ENCODE measurements around the gene ZNF670.

ZNF670 gene

DNA sequence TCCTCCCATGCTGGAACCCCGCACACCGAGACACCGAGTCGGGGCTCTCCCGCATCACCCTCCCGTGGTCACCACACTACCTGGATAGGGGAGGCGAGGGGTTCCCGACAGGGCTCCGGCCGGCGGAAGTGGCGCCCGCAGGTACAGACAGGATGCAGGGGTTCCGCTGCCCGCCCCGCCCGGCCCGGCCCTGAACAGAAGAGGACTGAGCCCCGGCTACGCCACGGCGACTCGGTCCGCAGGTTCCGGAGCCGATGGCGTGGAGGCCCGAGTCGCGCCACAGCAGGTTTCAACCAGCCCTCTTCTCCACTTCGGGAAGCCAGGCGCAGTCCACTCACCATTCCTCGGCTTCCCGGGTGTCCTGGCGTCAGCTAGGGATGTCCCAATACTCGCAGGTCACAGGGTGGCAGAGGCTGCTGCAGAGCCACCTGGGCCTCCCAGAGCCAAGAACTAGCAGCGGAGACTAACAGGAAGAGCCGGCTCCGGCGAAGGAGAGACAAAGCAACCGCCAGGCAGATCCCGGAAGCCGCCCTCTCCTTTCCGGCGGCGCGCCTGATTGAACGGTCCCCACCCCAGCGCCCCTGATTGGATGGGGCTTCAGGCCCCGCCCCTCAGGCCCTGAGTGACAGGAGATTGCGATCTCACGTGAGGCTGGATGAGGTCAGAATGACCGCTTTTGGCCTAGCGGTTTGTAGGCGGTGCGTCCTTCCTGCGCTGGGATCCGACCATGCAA, 25.4 kb upstream of the ZNF670 start, which contains the start of gene ZNF669:
TSS of gene ZNF669 (minus strand) at position 498 of the 733 bp plus-strand sequence. CDS start at position 341, 157 bp downstream.
- peak; percentile 93 for DNase-seq (ENCODE audit: low spot score)

DNA sequence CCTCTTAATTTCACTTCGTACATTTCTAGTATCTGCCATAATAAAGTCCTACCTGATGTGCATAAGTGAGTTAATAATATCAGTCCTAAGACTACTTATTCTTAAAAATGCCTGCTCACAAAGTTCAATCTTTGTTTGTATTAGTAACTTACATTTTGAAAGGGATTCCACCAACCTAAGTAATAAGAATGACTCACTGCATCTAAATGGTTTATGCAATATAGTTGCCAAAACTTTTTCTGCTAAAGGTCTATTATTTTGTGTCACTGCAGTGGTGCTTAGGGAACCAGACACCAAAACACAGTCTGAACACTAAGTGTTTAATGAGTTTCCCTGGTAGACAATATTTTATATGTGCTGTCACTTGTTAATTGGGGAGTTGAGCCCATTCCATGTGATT, 23.8 kb upstream of the ZNF670 start:
- no peak for DNase-seq (ENCODE audit: low spot score)

- no peak for DNase-seq (ENCODE audit: low spot score)
Observed at GRCh38 chr1:247100676-247101279, 22.2 kb upstream of the ZNF670 start.

DNA sequence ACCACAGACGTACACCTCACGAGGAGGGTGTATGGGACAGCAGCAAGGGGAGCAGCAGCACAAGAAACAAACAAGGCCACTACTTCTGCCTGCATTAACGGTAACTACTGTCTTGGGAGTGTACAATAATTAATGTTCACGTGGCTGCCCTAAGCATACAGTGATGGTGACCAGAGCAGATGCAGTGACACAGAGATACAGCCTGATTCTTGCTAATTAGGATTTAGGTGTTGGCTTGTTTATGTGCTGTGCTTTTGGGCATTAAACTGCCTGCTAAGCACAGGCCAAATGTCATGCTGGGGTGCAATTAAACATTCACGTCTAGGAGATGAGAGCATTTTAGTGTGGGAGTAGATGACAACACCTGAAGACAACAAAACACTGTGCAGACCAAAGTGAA, 18.3 kb upstream of the ZNF670 start:
- no peak for DNase-seq (ENCODE audit: low spot score)

- no peak for DNase-seq (ENCODE audit: low spot score)
Observed at GRCh38 chr1:247096544-247096943, 17.9 kb upstream of the ZNF670 start.

DNA sequence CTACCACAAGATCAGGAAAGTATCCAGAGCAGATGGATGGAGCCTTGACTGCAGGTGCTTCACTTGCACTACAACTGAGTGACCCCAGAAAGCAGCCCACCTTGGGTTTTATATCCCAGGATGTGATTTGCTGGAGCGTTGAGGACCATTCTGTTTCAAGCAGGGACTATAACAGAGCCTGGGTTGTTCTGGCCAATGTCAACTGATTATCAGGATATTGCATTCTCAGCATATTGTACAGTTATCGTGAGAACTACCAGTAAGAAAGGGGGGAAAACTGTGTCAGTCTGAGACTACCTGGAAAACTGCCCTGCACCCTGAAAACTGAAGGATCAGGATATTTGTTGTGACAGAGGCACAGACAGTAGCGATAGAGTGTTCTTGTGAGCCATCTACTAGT, 17.5 kb upstream of the ZNF670 start:
- no peak for DNase-seq (ENCODE audit: low spot score)

DNA sequence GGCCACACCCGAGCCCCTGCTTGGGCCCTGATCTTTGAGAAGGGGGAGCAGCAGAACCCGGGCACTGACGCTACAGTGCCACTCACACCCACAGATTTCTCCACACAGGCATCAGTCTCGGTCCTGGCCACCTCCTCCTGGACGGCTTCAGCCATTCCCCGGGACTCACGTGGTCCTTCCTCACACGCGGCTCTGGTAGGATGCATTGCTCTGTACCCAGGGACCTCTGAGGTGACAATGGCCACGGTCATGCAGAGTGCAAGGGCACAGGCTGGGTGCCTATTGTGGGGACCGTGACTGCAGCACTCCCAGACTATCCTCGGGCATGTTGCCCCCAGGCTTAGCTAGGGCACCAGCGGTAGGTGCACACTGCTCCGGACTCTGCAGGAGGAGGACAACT, 11.8 kb upstream of the ZNF670 start:
- no peak for DNase-seq (ENCODE audit: low spot score)

GRCh38 chr1:247089616-247090375, 11.2 kb upstream of the ZNF670 start:
- no peak for DNase-seq (ENCODE audit: low spot score)

- no peak for DNase-seq (ENCODE audit: low spot score)
Observed at GRCh38 chr1:247088967-247089366, 10.4 kb upstream of the ZNF670 start.

DNA sequence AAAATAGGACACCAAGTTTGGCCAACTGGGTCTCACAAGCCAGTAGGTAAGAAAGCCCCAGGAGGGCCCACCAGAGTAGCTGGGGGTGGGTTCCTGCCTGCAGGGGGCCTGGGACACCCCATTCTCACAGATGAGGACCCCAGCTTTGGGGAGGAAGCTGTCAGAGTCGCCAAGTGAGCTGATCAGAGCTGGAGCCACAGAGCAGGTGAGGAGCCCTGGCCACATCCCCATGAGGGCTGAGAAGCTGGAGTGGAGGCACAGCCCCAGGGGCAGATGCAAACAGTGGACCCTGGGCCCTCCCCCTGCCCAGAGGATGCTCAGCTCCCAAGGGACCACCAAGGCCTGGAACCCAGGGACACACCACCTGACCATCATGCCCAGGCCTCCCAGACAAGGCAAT, 8.6 kb upstream of the ZNF670 start:
- DNase-seq (ENCODE audit: low spot score) = no peak

DNA sequence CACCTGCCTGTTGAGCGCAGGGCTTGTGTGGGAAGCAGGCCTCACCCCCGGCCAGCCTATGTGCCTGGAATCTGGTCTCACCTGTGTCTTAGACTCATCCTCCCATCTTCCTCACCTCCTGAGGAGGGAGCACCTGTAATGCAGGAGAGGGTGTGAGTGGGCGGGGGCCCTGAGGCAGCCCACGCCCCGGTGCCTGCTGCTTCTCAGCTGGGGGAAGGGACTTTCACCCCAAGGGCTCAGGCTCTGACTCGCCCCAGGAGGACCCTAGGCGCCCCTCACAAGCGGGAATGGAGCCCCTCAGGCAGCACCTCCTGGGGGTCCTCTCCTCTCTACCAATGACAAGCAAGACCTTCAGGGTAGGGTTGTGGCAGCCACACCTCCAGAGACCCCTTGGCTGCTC, 6.7 kb upstream of the ZNF670 start:
- DNase-seq (ENCODE audit: low spot score) = no peak

DNA sequence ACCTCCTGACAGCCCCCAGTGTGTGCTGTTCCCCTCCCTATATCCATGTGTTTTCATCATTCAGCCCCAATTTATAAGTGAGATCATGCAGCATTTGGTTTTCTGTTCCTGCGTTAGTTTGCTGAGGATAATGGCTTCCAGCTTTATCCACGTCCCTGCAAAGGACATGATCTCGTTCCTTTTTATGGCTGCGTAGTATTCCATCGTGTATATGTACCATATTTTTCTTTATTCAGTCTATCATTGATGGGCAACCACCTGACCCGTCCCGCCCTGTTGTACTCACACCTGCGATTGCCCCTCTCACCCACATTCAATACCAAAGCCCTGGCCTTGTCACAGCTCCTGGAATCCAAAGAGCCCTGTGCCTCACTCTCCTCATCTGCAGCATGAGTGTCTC, 6.2 kb upstream of the ZNF670 start:
- DNase-seq (ENCODE audit: low spot score) = no peak

DNA sequence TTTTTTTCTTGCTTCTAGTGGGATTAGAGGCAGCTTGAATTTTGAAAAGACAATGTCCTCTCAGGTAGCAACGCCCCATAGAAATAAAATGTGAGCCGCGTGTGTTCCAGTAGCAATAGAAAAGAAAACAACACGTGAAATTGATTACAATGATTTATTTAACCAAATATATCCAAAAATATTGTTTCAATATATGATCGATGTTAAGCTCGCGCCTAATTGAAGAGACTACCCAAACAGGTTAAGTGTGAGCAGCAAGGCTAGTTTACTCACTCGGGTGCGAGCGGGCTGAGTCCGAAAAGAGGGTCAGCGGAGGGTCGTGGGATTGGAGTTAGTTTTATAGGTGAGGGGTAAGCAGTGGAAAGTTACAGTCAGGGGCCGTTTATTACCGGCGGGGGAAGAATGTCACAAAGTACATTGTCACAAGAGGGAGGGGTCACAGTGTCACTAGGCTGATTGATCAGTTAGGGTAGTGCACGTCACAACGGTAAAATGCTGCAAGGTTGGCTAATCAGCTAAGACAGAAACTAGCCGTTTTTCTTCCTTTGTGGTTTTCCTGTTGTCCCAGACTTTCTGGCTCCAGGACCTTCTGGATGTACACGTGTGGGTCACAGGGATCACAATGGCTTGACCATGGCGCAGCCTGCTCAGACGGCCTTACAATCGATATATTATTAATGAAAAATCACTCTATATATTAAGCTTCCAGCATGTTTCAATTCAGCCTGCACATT, 697 bp upstream of the ZNF670 start:
- peak; percentile 59 for DNase-seq (ENCODE audit: low spot score)

- no peak for DNase-seq (ENCODE audit: low spot score)
Observed at GRCh38 chr1:247077876-247078257, 744 bp downstream of the ZNF670 start.

DNA sequence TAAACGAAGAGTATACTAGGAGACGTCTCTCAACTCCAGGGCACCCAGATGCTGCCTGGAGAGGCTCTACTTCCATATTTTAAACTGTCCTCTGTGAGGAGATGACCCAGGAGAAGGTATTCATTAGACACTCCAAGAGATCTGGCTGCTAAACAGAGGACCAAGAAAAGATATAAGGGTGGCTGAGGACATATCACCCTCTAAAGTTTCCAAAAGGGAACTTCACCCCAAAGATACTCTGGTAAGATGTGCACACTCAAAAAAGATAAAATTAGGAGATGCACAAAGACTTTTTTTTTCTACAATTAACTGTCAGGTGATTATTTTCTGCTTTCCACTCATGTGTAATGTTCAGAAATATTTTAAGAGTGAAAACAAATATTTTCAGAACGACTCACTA, 1.4 kb downstream of the ZNF670 start:
- DNase-seq (ENCODE audit: low spot score) = no peak

- DNase-seq (ENCODE audit: low spot score) = no peak
Observed at GRCh38 chr1:247070645-247071044, 8.0 kb downstream of the ZNF670 start.

DNA sequence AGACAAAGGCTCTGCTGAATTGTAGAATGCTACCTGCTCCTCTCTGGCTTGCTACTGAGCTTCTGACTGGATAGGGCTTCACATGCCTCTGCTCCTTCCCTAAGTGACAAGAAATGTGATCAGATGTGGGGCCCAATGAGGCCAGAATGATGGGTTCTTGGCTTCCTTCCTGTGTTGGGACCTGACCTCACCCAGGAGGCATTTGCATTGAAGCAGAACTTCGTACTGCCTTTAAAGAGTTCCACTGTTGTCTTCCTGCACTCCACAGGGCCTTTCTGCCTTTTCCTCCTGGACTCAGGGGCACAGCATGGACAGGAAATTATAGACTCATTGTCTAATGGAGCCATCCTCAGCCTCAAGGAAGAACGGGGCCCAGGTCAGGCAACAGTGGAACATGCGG, 14.3 kb downstream of the ZNF670 start:
- DNase-seq (ENCODE audit: low spot score) = no peak

- no peak for DNase-seq (ENCODE audit: low spot score)
Observed at GRCh38 chr1:247060771-247061170, 17.8 kb downstream of the ZNF670 start.

GRCh38 chr1:247056071-247056470, 22.5 kb downstream of the ZNF670 start:
- DNase-seq (ENCODE audit: low spot score) = no peak

- DNase-seq (ENCODE audit: low spot score) = no peak
Observed at GRCh38 chr1:247054992-247055415, 23.6 kb downstream of the ZNF670 start.

GRCh38 chr1:247047702-247048101, 30.9 kb downstream of the ZNF670 start:
- no peak for DNase-seq (ENCODE audit: low spot score)

DNA sequence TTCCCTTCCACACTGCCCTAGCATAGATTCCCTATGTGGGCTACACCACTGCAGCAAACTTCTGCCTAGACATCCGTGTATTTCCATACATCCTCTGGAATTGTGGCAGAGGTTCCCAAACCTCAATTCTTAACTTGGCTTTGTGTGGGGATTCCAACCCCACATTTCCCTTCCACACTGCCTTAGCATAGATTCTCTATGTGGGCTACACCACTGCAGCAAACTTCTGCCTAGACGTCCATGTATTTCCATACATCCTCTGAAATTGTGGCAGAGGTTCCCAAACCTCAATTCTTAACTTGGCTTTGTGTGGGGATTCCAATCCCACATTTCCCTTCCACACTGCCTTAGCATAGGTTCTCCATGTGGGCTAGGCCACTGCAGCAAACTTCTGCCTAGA, 31.4 kb downstream of the ZNF670 start:
- no peak for DNase-seq (ENCODE audit: low spot score)

All from HuH-7.5 (cell line).